Activated CD4-positive, alpha-beta memory T cell treated with anti-CD3 and anti-CD28 coated beads, Interleukin-2, amount 10 ng/mL, durations not matched to agents 7 days and 5 days (primary cell): Measurements from ENCODE around the gene PKD1L1. TPM values are rescaled to one million over a fixed set of nuclear protein-coding genes. Genes with fewer than 3 reads are reported as not detected.
"Not testable (repeated sequence)": the region's sequence is repeated elsewhere in the genome, so short reads cannot be mapped to it uniquely, and the experiment has no call there.

Source experiments
- CTCF ChIA-PET: fragments of 350-600 bp; sonication (Branson Sonifier 250); formaldehyde crosslinking; loops from one replicate; lab custom pipeline; 2021; ENCODE audit warnings: antibody characterized with exemption, inconsistent platforms; lab: Charles Lee
- POLR2A ChIA-PET: fragments of 350-600 bp; sonication (Branson Sonifier 250); formaldehyde crosslinking; loops from one replicate; lab custom pipeline; 2021; ENCODE audit warnings: antibody characterized with exemption; lab: Charles Lee
- DNase-seq: peaks from one replicate; pipeline ENCODE4 v3.0.0-alpha.2; 2020
- H3K27ac Mint-ChIP-seq: one replicate; pipeline ENCODE4 v1.8.0; 2021; ENCODE audit warnings: mild to moderate bottlenecking, mixed read lengths
- H3K27me3 Mint-ChIP-seq: one replicate; pipeline ENCODE4 v1.8.0; 2021; ENCODE audit warnings: mixed read lengths
- H3K36me3 Mint-ChIP-seq: one replicate; pipeline ENCODE4 v1.8.0; 2021; ENCODE audit warnings: low read depth, mixed read lengths
- H3K4me1 Mint-ChIP-seq: one replicate; pipeline ENCODE4 v1.8.0; 2021; ENCODE audit warnings: mixed read lengths
- H3K4me3 Mint-ChIP-seq: one replicate; pipeline ENCODE4 v1.8.0; 2021; ENCODE audit warnings: mild to moderate bottlenecking, mixed read lengths
- H3K9me3 Mint-ChIP-seq: one replicate; pipeline ENCODE4 v1.8.0; 2021; ENCODE audit warnings: mixed read lengths
- total RNA-seq, 2 experiments: library from RNA; stranded (reverse); gene quantifications; one replicate each; pipeline ENCODE4 v1.2.3, GENCODE V29; 2021

The PKD1L1 gene
- total RNA-seq, 2 experiments from 2014 or later: 0.05 to 0.48 TPM

GRCh38 chr7:47758546-47758945 is 189.7 kb downstream of the PKD1L1 start:
- POLR2A ChIA-PET: no interaction called here
- CTCF ChIA-PET: no interaction called here

GRCh38 chr7:47757921-47758411 is 190.3 kb downstream of the PKD1L1 start:
- no peak overlapping the region for H3K27ac Mint-ChIP-seq
- H3K4me1 Mint-ChIP-seq: no peaks in the 10 kb centered on the region
- H3K4me3 Mint-ChIP-seq: no peak overlapping the region
- no peaks in the 10 kb centered on the region for H3K9me3 Mint-ChIP-seq
- H3K36me3 Mint-ChIP-seq: no peaks in the 10 kb centered on the region
- no peak for DNase-seq
- POLR2A ChIA-PET: no interaction called here
- CTCF ChIA-PET: no interaction called here
- H3K27me3 Mint-ChIP-seq: no peaks in the 10 kb centered on the region

More at GRCh38 chr7:47758546-47758945, 189.7 kb downstream of the PKD1L1 start:
- H3K36me3 Mint-ChIP-seq: no peaks in the 10 kb centered on the region
- no peaks in the 10 kb centered on the region for H3K4me1 Mint-ChIP-seq
- DNase-seq: no peak
- H3K27ac Mint-ChIP-seq: no peak overlapping the region
- H3K4me3 Mint-ChIP-seq: no peak overlapping the region
- no peaks in the 10 kb centered on the region for H3K9me3 Mint-ChIP-seq
- H3K27me3 Mint-ChIP-seq: no peaks in the 10 kb centered on the region

- Mint-ChIP-seq H3K4me1 (no peaks in the 10 kb centered on the region), H3K36me3 (no peaks in the 10 kb centered on the region), H3K27me3 (no peaks in the 10 kb centered on the region), H3K9me3 (no peaks in the 10 kb centered on the region), H3K27ac (no peak overlapping the region), H3K4me3 (no peak overlapping the region)
- no peak for DNase-seq
- ChIA-PET POLR2A (no interaction called here), CTCF (no interaction called here)
Observed at GRCh38 chr7:47756636-47757035, 191.6 kb downstream of the PKD1L1 start.

- POLR2A ChIA-PET: no interaction called here
- no peaks in the 10 kb centered on the region for H3K27me3 Mint-ChIP-seq
- no peaks in the 10 kb centered on the region for H3K4me1 Mint-ChIP-seq
- peaks cover 2% of the 10 kb centered on the region for H3K9me3 Mint-ChIP-seq
- no peaks in the 10 kb centered on the region for H3K36me3 Mint-ChIP-seq
- CTCF ChIA-PET: no interaction called here
- DNase-seq: no peak
- no peak overlapping the region for H3K4me3 Mint-ChIP-seq
- H3K27ac Mint-ChIP-seq: no peak overlapping the region
Observed at GRCh38 chr7:47755248-47755647, 193.0 kb downstream of the PKD1L1 start.

- CTCF ChIA-PET, H3K27me3 Mint-ChIP-seq, H3K27ac Mint-ChIP-seq, H3K4me1 Mint-ChIP-seq, DNase-seq, H3K9me3 Mint-ChIP-seq, H3K36me3 Mint-ChIP-seq, H3K4me3 Mint-ChIP-seq, POLR2A ChIA-PET: not testable (repeated sequence)
Observed at GRCh38 chr7:47751724-47752123, 196.5 kb downstream of the PKD1L1 start.

- ChIA-PET CTCF (no interaction called here), POLR2A (no interaction called here)
- no peak overlapping the region for H3K4me3 Mint-ChIP-seq
- no peaks in the 10 kb centered on the region for H3K36me3 Mint-ChIP-seq
- no peaks in the 10 kb centered on the region for H3K4me1 Mint-ChIP-seq
- no peak overlapping the region for H3K27ac Mint-ChIP-seq
- H3K27me3 Mint-ChIP-seq: no peaks in the 10 kb centered on the region
- peaks cover 2% of the 10 kb centered on the region for H3K9me3 Mint-ChIP-seq
- no peak for DNase-seq
Observed at GRCh38 chr7:47751043-47751442, 197.2 kb downstream of the PKD1L1 start.

- no peak overlapping the region for H3K4me3 Mint-ChIP-seq
- CTCF ChIA-PET: no interaction called here
- no peaks in the 10 kb centered on the region for H3K4me1 Mint-ChIP-seq
- no peak for DNase-seq
- no peaks in the 10 kb centered on the region for H3K36me3 Mint-ChIP-seq
- H3K27me3 Mint-ChIP-seq: no peaks in the 10 kb centered on the region
- POLR2A ChIA-PET: no interaction called here
- H3K9me3 Mint-ChIP-seq: peaks cover 2% of the 10 kb centered on the region
- H3K27ac Mint-ChIP-seq: no peak overlapping the region
Observed at GRCh38 chr7:47748041-47748440, 200.2 kb downstream of the PKD1L1 start.

GRCh38 chr7:47747160-47747559 is 201.1 kb downstream of the PKD1L1 start:
- ChIA-PET POLR2A (no interaction called here), CTCF (no interaction called here)
- Mint-ChIP-seq H3K36me3 (no peaks in the 10 kb centered on the region), H3K4me3 (no peak overlapping the region), H3K27me3 (no peaks in the 10 kb centered on the region), H3K4me1 (no peaks in the 10 kb centered on the region), H3K27ac (no peak overlapping the region), H3K9me3 (peaks cover 2% of the 10 kb centered on the region)
- no peak for DNase-seq

GRCh38 chr7:47746468-47746867 is 201.8 kb downstream of the PKD1L1 start:
- Mint-ChIP-seq H3K4me3 (no peak overlapping the region), H3K27ac (no peak overlapping the region), H3K9me3 (peaks cover 2% of the 10 kb centered on the region), H3K27me3 (no peaks in the 10 kb centered on the region), H3K4me1 (no peaks in the 10 kb centered on the region), H3K36me3 (no peaks in the 10 kb centered on the region)
- CTCF ChIA-PET: no interaction called here
- POLR2A ChIA-PET: no interaction called here
- DNase-seq: no peak

GRCh38 chr7:47744883-47745282 is 203.4 kb downstream of the PKD1L1 start:
- Mint-ChIP-seq H3K4me1 (no peaks in the 10 kb centered on the region), H3K36me3 (no peaks in the 10 kb centered on the region), H3K9me3 (no peaks in the 10 kb centered on the region), H3K27me3 (no peaks in the 10 kb centered on the region), H3K27ac (no peak overlapping the region), H3K4me3 (no peak overlapping the region)
- ChIA-PET POLR2A (no interaction called here), CTCF (interaction anchor here (0.6 kb wide), 1 partner anchor 494 kb away, joined by 4 read pairs; no protein-coding TSS in a partner anchor)
- no peak for DNase-seq

GRCh38 chr7:47743965-47744591 is 204.2 kb downstream of the PKD1L1 start:
- no peak overlapping the region for H3K4me3 Mint-ChIP-seq
- POLR2A ChIA-PET: no interaction called here
- H3K9me3 Mint-ChIP-seq: no peaks in the 10 kb centered on the region
- CTCF ChIA-PET: no interaction called here
- no peaks in the 10 kb centered on the region for H3K27me3 Mint-ChIP-seq
- no peak overlapping the region for H3K27ac Mint-ChIP-seq
- no peaks in the 10 kb centered on the region for H3K36me3 Mint-ChIP-seq
- no peaks in the 10 kb centered on the region for H3K4me1 Mint-ChIP-seq
- no peak for DNase-seq

- Mint-ChIP-seq H3K27ac (no peak overlapping the region), H3K36me3 (no peaks in the 10 kb centered on the region), H3K4me1 (no peaks in the 10 kb centered on the region), H3K27me3 (no peaks in the 10 kb centered on the region), H3K4me3 (no peak overlapping the region), H3K9me3 (no peaks in the 10 kb centered on the region)
- DNase-seq: no peak
- POLR2A ChIA-PET: no interaction called here
- CTCF ChIA-PET: no interaction called here
Observed at GRCh38 chr7:47741984-47742383, 206.3 kb downstream of the PKD1L1 start.

- ChIA-PET POLR2A (no interaction called here), CTCF (no interaction called here)
- DNase-seq: no peak
- no peak overlapping the region for H3K27ac Mint-ChIP-seq
- no peaks in the 10 kb centered on the region for H3K9me3 Mint-ChIP-seq
- no peaks in the 10 kb centered on the region for H3K4me1 Mint-ChIP-seq
- no peaks in the 10 kb centered on the region for H3K36me3 Mint-ChIP-seq
- H3K27me3 Mint-ChIP-seq: no peaks in the 10 kb centered on the region
- H3K4me3 Mint-ChIP-seq: no peak overlapping the region
Observed at GRCh38 chr7:47739891-47740290, 208.4 kb downstream of the PKD1L1 start.

- Mint-ChIP-seq H3K4me3 (no peak overlapping the region), H3K9me3 (no peaks in the 10 kb centered on the region)
- CTCF ChIA-PET: no interaction called here
Observed at GRCh38 chr7:47739301-47739875, 208.9 kb downstream of the PKD1L1 start.

More at GRCh38 chr7:47739301-47739875, 208.9 kb downstream of the PKD1L1 start:
- POLR2A ChIA-PET: no interaction called here
- Mint-ChIP-seq H3K27ac (no peak overlapping the region), H3K27me3 (no peaks in the 10 kb centered on the region), H3K4me1 (no peaks in the 10 kb centered on the region), H3K36me3 (no peaks in the 10 kb centered on the region)
- no peak for DNase-seq
